WTC11 (cell line): ENCODE results near the gene ACSL5. TPM values are rescaled to one million over a fixed set of nuclear protein-coding genes. Genes with fewer than 3 reads are reported as not detected.

Source experiments
- ATAC-seq: fragments of 200-7000 bp; cut with Tn5 transposase; 2 replicates; pipeline ENCODE4 v1.10.0; 2021; ENCODE audit warnings: mild to moderate bottlenecking, moderate library complexity
- CTCF ChIA-PET: fragments of 300-600 bp; sonication (Branson Sonifier 250); formaldehyde crosslinking; loops from one replicate; lab custom pipeline; 2021; ENCODE audit warnings: antibody characterized with exemption; lab: Charles Lee
- POLR2A ChIA-PET: fragments of 350-600 bp; sonication (Branson Sonifier 250); formaldehyde crosslinking; loops from one replicate; lab custom pipeline; 2021; ENCODE audit warnings: antibody characterized with exemption; lab: Charles Lee
- DNase-seq: peaks from one replicate; pipeline ENCODE4 v3.0.0; 2021; ENCODE audit warnings: low spot score
- H3K27ac Mint-ChIP-seq: 2 replicates; pipeline ENCODE4 v1.8.0; 2021; ENCODE audit warnings: mixed read lengths
- H3K27me3 Mint-ChIP-seq: 2 replicates; pipeline ENCODE4 v1.8.0; 2021; ENCODE audit warnings: low read depth, mild to moderate bottlenecking, moderate library complexity, mixed read lengths
- H3K36me3 Mint-ChIP-seq: 2 replicates; pipeline ENCODE4 v1.8.0; 2021; ENCODE audit warnings: mixed read lengths
- H3K4me1 Mint-ChIP-seq: 2 replicates; pipeline ENCODE4 v1.8.0; 2022; ENCODE audit warnings: mixed read lengths
- H3K4me3 Mint-ChIP-seq: 2 replicates; pipeline ENCODE4 v1.8.0; 2021; ENCODE audit warnings: mild to moderate bottlenecking, moderate library complexity, mixed read lengths
- H3K9me3 Mint-ChIP-seq: 2 replicates; pipeline ENCODE4 v1.8.0; 2021; ENCODE audit warnings: mixed read lengths
- CREB1 ChIP-seq: sonication (generic); formaldehyde crosslinking; IDR thresholded peaks from 2 replicates; pipeline ENCODE4 v1.8.0; 2023; ENCODE audit warnings: mild to moderate bottlenecking, missing genetic modification reagents
- ETV6 ChIP-seq: sonication (generic); formaldehyde crosslinking; IDR thresholded peaks from 2 replicates; pipeline ENCODE4 v1.8.1; 2022; ENCODE audit warnings: mild to moderate bottlenecking, missing genetic modification reagents
- GABPB1 ChIP-seq: sonication (generic); formaldehyde crosslinking; IDR thresholded peaks from 2 replicates; pipeline ENCODE4 v1.8.1; 2023; ENCODE audit warnings: mild to moderate bottlenecking, missing genetic modification reagents
- RELA ChIP-seq: sonication (generic); formaldehyde crosslinking; IDR thresholded peaks from 2 replicates; pipeline ENCODE4 v1.8.1; 2022; ENCODE audit warnings: missing genetic modification reagents, mild to moderate bottlenecking, borderline replicate concordance
- RORB ChIP-seq: fragments of 250-450 bp; sonication (Bioruptor Pico); IDR thresholded peaks from 2 replicates; pipeline ENCODE4 v1.9.0; 2021; ENCODE audit warnings: mild to moderate bottlenecking
- SMAD4 ChIP-seq: sonication (generic); formaldehyde crosslinking; IDR thresholded peaks from 2 replicates; pipeline ENCODE4 v1.8.0; 2022; ENCODE audit warnings: mild to moderate bottlenecking, missing genetic modification reagents
- TCF7 ChIP-seq: sonication (generic); formaldehyde crosslinking; IDR thresholded peaks from 2 replicates; pipeline ENCODE4 v1.8.0; 2022; ENCODE audit warnings: mild to moderate bottlenecking, low read depth, missing genetic modification reagents, moderate library complexity
- ZBTB21 ChIP-seq: sonication (generic); formaldehyde crosslinking; IDR thresholded peaks from 2 replicates; pipeline ENCODE4 v1.8.1; 2023; ENCODE audit warnings: mild to moderate bottlenecking, missing genetic modification reagents, borderline replicate concordance
- ZNF396 ChIP-seq: fragments of 250-450 bp; sonication (Bioruptor Pico); IDR thresholded peaks from 2 replicates; pipeline ENCODE4 v1.8.0; 2021; ENCODE audit warnings: mild to moderate bottlenecking, moderate library complexity, borderline replicate concordance
- ZNF423 ChIP-seq: fragments of 250-450 bp; sonication (Bioruptor Pico); IDR thresholded peaks from 2 replicates; pipeline ENCODE4 v2.1.2; 2022; ENCODE audit warnings: mild to moderate bottlenecking, moderate library complexity
- total RNA-seq: library from RNA; stranded (reverse); gene quantifications from 3 replicates; pipeline ENCODE4 v1.2.3, GENCODE V29; 2021
- TF ChIP-seq, protein P1 (sequence below): sonication (generic); formaldehyde crosslinking; IDR thresholded peaks from 2 replicates; pipeline ENCODE4 v1.8.0; 2023; ENCODE audit warnings: missing genetic modification reagents, mild to moderate bottlenecking, borderline replicate concordance
- TF ChIP-seq, protein P2 (sequence below): sonication (generic); formaldehyde crosslinking; IDR thresholded peaks from 2 replicates; pipeline ENCODE4 v1.8.0; 2023; ENCODE audit warnings: missing genetic modification reagents
- TF ChIP-seq, protein P3 (sequence below): sonication (generic); formaldehyde crosslinking; IDR thresholded peaks from 2 replicates; pipeline ENCODE4 v1.8.0; 2023; ENCODE audit warnings: mild to moderate bottlenecking, missing genetic modification reagents
- TF ChIP-seq, protein P4 (sequence below): sonication (generic); formaldehyde crosslinking; IDR thresholded peaks from 2 replicates; pipeline ENCODE4 v1.8.1; 2023; ENCODE audit warnings: mild to moderate bottlenecking, missing genetic modification reagents, moderate library complexity
- TF ChIP-seq, protein P5 (sequence below): sonication (generic); formaldehyde crosslinking; conservative IDR thresholded peaks from 2 replicates; pipeline ENCODE4 v1.8.1; 2023; ENCODE audit warnings: mild to moderate bottlenecking, low read depth, missing genetic modification reagents, moderate library complexity
- TF ChIP-seq, protein P6 (sequence below): fragments of 250-450 bp; sonication (Bioruptor Pico); IDR thresholded peaks from 2 replicates; pipeline ENCODE4 v1.9.0; 2021; ENCODE audit warnings: moderate library complexity, mild to moderate bottlenecking, inconsistent platforms, borderline replicate concordance

ACSL5 gene
- total RNA-seq, 1 experiment from 2014 or later, result 0.22 TPM

DNA sequence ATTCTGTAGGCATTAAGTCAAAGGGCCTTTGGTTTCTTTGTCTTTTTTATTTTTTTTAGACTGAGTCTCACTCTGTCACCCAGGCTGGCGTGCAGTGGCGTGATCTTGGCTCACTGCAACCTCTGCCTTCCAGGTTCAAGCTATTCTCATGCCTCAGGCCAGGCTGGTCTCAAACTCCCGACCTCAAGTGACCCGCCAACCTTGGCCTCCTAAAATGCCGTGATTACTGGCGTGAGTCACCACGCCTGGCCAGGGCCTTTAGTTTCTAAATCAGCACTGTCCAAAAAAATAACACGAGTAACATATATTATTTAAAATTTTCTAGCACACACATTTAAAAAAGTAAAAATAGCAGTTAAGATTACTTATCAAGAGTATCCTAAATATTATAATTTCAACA lies 11.1 kb upstream of the ACSL5 start (continued):
- TF ChIP-seq, protein P1, sequence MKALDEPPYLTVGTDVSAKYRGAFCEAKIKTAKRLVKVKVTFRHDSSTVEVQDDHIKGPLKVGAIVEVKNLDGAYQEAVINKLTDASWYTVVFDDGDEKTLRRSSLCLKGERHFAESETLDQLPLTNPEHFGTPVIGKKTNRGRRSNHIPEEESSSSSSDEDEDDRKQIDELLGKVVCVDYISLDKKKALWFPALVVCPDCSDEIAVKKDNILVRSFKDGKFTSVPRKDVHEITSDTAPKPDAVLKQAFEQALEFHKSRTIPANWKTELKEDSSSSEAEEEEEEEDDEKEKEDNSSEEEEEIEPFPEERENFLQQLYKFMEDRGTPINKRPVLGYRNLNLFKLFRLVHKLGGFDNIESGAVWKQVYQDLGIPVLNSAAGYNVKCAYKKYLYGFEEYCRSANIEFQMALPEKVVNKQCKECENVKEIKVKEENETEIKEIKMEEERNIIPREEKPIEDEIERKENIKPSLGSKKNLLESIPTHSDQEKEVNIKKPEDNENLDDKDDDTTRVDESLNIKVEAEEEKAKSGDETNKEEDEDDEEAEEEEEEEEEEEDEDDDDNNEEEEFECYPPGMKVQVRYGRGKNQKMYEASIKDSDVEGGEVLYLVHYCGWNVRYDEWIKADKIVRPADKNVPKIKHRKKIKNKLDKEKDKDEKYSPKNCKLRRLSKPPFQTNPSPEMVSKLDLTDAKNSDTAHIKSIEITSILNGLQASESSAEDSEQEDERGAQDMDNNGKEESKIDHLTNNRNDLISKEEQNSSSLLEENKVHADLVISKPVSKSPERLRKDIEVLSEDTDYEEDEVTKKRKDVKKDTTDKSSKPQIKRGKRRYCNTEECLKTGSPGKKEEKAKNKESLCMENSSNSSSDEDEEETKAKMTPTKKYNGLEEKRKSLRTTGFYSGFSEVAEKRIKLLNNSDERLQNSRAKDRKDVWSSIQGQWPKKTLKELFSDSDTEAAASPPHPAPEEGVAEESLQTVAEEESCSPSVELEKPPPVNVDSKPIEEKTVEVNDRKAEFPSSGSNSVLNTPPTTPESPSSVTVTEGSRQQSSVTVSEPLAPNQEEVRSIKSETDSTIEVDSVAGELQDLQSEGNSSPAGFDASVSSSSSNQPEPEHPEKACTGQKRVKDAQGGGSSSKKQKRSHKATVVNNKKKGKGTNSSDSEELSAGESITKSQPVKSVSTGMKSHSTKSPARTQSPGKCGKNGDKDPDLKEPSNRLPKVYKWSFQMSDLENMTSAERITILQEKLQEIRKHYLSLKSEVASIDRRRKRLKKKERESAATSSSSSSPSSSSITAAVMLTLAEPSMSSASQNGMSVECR (CRISPR knock-in tag), result no peak
- no peak for TF ChIP-seq SMAD4
- TF ChIP-seq, protein P2, sequence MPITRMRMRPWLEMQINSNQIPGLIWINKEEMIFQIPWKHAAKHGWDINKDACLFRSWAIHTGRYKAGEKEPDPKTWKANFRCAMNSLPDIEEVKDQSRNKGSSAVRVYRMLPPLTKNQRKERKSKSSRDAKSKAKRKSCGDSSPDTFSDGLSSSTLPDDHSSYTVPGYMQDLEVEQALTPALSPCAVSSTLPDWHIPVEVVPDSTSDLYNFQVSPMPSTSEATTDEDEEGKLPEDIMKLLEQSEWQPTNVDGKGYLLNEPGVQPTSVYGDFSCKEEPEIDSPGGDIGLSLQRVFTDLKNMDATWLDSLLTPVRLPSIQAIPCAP, result no peak
- TF ChIP-seq, protein P3, sequence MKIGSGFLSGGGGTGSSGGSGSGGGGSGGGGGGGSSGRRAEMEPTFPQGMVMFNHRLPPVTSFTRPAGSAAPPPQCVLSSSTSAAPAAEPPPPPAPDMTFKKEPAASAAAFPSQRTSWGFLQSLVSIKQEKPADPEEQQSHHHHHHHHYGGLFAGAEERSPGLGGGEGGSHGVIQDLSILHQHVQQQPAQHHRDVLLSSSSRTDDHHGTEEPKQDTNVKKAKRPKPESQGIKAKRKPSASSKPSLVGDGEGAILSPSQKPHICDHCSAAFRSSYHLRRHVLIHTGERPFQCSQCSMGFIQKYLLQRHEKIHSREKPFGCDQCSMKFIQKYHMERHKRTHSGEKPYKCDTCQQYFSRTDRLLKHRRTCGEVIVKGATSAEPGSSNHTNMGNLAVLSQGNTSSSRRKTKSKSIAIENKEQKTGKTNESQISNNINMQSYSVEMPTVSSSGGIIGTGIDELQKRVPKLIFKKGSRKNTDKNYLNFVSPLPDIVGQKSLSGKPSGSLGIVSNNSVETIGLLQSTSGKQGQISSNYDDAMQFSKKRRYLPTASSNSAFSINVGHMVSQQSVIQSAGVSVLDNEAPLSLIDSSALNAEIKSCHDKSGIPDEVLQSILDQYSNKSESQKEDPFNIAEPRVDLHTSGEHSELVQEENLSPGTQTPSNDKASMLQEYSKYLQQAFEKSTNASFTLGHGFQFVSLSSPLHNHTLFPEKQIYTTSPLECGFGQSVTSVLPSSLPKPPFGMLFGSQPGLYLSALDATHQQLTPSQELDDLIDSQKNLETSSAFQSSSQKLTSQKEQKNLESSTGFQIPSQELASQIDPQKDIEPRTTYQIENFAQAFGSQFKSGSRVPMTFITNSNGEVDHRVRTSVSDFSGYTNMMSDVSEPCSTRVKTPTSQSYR (CRISPR knock-in tag), result no peak
- TF ChIP-seq ZNF396 (CRISPR knock-in tag), result no peak
- TF ChIP-seq, protein P4, sequence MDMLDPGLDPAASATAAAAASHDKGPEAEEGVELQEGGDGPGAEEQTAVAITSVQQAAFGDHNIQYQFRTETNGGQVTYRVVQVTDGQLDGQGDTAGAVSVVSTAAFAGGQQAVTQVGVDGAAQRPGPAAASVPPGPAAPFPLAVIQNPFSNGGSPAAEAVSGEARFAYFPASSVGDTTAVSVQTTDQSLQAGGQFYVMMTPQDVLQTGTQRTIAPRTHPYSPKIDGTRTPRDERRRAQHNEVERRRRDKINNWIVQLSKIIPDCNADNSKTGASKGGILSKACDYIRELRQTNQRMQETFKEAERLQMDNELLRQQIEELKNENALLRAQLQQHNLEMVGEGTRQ (CRISPR knock-in tag), result no peak
- TF ChIP-seq ZNF423 (CRISPR knock-in tag), result no peak
- TF ChIP-seq ETV6 (CRISPR knock-in tag), result no peak
- TF ChIP-seq, all 79 proteins: peak for 0

- ATAC-seq, result no peak
- ChIA-PET CTCF (interaction anchor here (0.7 to 2.5 kb wide), 2 partner anchors 108 to 941 kb away, joined by 3 to 6 read pairs; no protein-coding TSS in a partner anchor), POLR2A (interaction anchor here (0.7 kb wide), 1 partner anchor 69 kb away, joined by 4 read pairs; no protein-coding TSS in a partner anchor)
- Mint-ChIP-seq H3K36me3 (no peaks in the 10 kb centered on the region), H3K9me3 (no peaks in the 10 kb centered on the region), H3K4me1 (peaks cover 5% of the 10 kb centered on the region; the same call in 1 of the 2 replicates), H3K4me3 (no peak overlapping the region), H3K27ac (no peak overlapping the region), H3K27me3 (peaks cover 6% of the 10 kb centered on the region)
- DNase-seq, result no peak
- TF ChIP-seq RELA (no peak), ZBTB21 (CRISPR knock-in tag) (no peak), GABPB1 (CRISPR knock-in tag) (no peak), CREB1 (CRISPR knock-in tag) (no peak), TCF7 (CRISPR knock-in tag) (no peak), RORB (CRISPR knock-in tag) (no peak)
- TF ChIP-seq, protein P5, sequence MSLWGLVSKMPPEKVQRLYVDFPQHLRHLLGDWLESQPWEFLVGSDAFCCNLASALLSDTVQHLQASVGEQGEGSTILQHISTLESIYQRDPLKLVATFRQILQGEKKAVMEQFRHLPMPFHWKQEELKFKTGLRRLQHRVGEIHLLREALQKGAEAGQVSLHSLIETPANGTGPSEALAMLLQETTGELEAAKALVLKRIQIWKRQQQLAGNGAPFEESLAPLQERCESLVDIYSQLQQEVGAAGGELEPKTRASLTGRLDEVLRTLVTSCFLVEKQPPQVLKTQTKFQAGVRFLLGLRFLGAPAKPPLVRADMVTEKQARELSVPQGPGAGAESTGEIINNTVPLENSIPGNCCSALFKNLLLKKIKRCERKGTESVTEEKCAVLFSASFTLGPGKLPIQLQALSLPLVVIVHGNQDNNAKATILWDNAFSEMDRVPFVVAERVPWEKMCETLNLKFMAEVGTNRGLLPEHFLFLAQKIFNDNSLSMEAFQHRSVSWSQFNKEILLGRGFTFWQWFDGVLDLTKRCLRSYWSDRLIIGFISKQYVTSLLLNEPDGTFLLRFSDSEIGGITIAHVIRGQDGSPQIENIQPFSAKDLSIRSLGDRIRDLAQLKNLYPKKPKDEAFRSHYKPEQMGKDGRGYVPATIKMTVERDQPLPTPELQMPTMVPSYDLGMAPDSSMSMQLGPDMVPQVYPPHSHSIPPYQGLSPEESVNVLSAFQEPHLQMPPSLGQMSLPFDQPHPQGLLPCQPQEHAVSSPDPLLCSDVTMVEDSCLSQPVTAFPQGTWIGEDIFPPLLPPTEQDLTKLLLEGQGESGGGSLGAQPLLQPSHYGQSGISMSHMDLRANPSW (CRISPR knock-in tag), result no peak
- TF ChIP-seq, protein P6, sequence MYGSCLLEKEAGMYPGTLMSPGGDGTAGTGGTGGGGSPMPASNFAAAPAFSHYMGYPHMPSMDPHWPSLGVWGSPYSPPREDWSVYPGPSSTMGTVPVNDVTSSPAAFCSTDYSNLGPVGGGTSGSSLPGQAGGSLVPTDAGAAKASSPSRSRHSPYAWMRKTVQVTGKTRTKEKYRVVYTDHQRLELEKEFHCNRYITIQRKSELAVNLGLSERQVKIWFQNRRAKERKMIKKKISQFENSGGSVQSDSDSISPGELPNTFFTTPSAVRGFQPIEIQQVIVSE (CRISPR knock-in tag), result no peak
- TF ChIP-seq, protein P2, result no peak
- TF ChIP-seq, all 79 proteins: peak for 0
These were observed 9.9 kb upstream of the ACSL5 start for GRCh38 chr10:112363696-112364688.
